Activated T-cell treated with anti-CD3 and anti-CD28 coated beads, Interleukin-2, amount 50 U/mL, for 4 hours (primary cell): Measurements from ENCODE around the gene PRKAG2. TPM values are rescaled to one million over a fixed set of nuclear protein-coding genes. Genes with fewer than 3 reads are reported as not detected.
"Not testable (repeated sequence)": the region's sequence is repeated elsewhere in the genome, so short reads cannot be mapped to it uniquely, and the experiment has no call there.

Experiments
- ATAC-seq, 2 donors: fragments of 200-7000 bp; cut with Tn5 transposase; one replicate each; pipeline ENCODE4 v1.10.0; 2021
- DNase-seq: peaks from one replicate; pipeline ENCODE4 v3.0.0-alpha.2; 2020
- H3K27me3 Mint-ChIP-seq: one replicate; pipeline ENCODE4 v1.8.0; 2021; ENCODE audit warnings: low read depth, mixed read lengths
- H3K36me3 Mint-ChIP-seq: one replicate; pipeline ENCODE4 v1.8.0; 2022; ENCODE audit warnings: mixed read lengths; ENCODE audit not compliant: insufficient read depth
- H3K4me1 Mint-ChIP-seq: one replicate; pipeline ENCODE4 v1.8.0; 2021; ENCODE audit warnings: low read depth, mixed read lengths
- H3K4me3 Mint-ChIP-seq: one replicate; pipeline ENCODE4 v1.8.0; 2021; ENCODE audit warnings: mild to moderate bottlenecking, moderate library complexity, mixed read lengths
- H3K9me3 Mint-ChIP-seq: one replicate; pipeline ENCODE4 v1.8.0; 2021; ENCODE audit warnings: mixed read lengths
- total RNA-seq, 3 donors: library from RNA; stranded (reverse); gene quantifications; one replicate each; pipeline ENCODE4 v1.2.1, GENCODE V29; 2021

PRKAG2 gene
- total RNA-seq, 3 donors from 2014 or later, result 28.6 to 31.5 (median 29.3) TPM

GRCh38 chr7:151803841-151804240 lies 73.1 kb downstream of the PRKAG2 start:
- DNase-seq, result no peak
- peaks cover 3% of the 10 kb centered on the region for H3K36me3 Mint-ChIP-seq
- no peak overlapping the region for H3K4me3 Mint-ChIP-seq
- H3K4me1 Mint-ChIP-seq, result no peaks in the 10 kb centered on the region
- ATAC-seq, result no peak
- H3K9me3 Mint-ChIP-seq, result no peaks in the 10 kb centered on the region
- no peaks in the 10 kb centered on the region for H3K27me3 Mint-ChIP-seq

- H3K27me3 Mint-ChIP-seq, result no peaks in the 10 kb centered on the region
- ATAC-seq, result no peak
- H3K36me3 Mint-ChIP-seq, result peaks cover 3% of the 10 kb centered on the region
- no peak overlapping the region for H3K4me3 Mint-ChIP-seq
- no peak for DNase-seq
- peaks cover 3% of the 10 kb centered on the region for H3K4me1 Mint-ChIP-seq
- no peaks in the 10 kb centered on the region for H3K9me3 Mint-ChIP-seq
Observed at GRCh38 chr7:151802469-151802846, 74.5 kb downstream of the PRKAG2 start.

- peaks cover 4% of the 10 kb centered on the region for H3K4me1 Mint-ChIP-seq
- no peaks in the 10 kb centered on the region for H3K9me3 Mint-ChIP-seq
- peaks cover 3% of the 10 kb centered on the region for H3K36me3 Mint-ChIP-seq
- H3K27me3 Mint-ChIP-seq, result no peaks in the 10 kb centered on the region
- ATAC-seq (no peak), DNase-seq (no peak)
- no peak overlapping the region for H3K4me3 Mint-ChIP-seq
Observed at GRCh38 chr7:151801782-151802468, 75.0 kb downstream of the PRKAG2 start.

GRCh38 chr7:151801291-151801690 lies 75.6 kb downstream of the PRKAG2 start:
- DNase-seq, result no peak
- Mint-ChIP-seq H3K9me3 (no peaks in the 10 kb centered on the region), H3K27me3 (no peaks in the 10 kb centered on the region), H3K4me3 (no peak overlapping the region), H3K4me1 (peaks cover 10% of the 10 kb centered on the region), H3K36me3 (peaks cover 3% of the 10 kb centered on the region)
- ATAC-seq, result no peak

GRCh38 chr7:151800861-151801260 lies 76.1 kb downstream of the PRKAG2 start:
- peaks cover 3% of the 10 kb centered on the region for H3K36me3 Mint-ChIP-seq
- ATAC-seq (no peak), DNase-seq (no peak)
- peaks cover 14% of the 10 kb centered on the region for H3K4me1 Mint-ChIP-seq
- no peak overlapping the region for H3K4me3 Mint-ChIP-seq
- no peaks in the 10 kb centered on the region for H3K27me3 Mint-ChIP-seq
- H3K9me3 Mint-ChIP-seq, result no peaks in the 10 kb centered on the region

- Mint-ChIP-seq H3K9me3 (no peaks in the 10 kb centered on the region), H3K4me1 (peaks cover 17% of the 10 kb centered on the region), H3K4me3 (no peak overlapping the region), H3K36me3 (peaks cover 3% of the 10 kb centered on the region), H3K27me3 (no peaks in the 10 kb centered on the region)
- ATAC-seq (no peak), DNase-seq (no peak)
Observed at GRCh38 chr7:151800391-151800790, 76.5 kb downstream of the PRKAG2 start.

- H3K27me3 Mint-ChIP-seq, result no peaks in the 10 kb centered on the region
- no peaks in the 10 kb centered on the region for H3K36me3 Mint-ChIP-seq
- H3K9me3 Mint-ChIP-seq, result no peaks in the 10 kb centered on the region
- DNase-seq (no peak), ATAC-seq (no peak)
- no peak overlapping the region for H3K4me3 Mint-ChIP-seq
- H3K4me1 Mint-ChIP-seq, result peaks cover 23% of the 10 kb centered on the region
Observed at GRCh38 chr7:151799506-151799905, 77.4 kb downstream of the PRKAG2 start.

- H3K36me3 Mint-ChIP-seq, result no peaks in the 10 kb centered on the region
- ATAC-seq (no peak), DNase-seq (no peak)
- peaks cover 28% of the 10 kb centered on the region for H3K4me1 Mint-ChIP-seq
- H3K27me3 Mint-ChIP-seq, result no peaks in the 10 kb centered on the region
- H3K9me3 Mint-ChIP-seq, result no peaks in the 10 kb centered on the region
- no peak overlapping the region for H3K4me3 Mint-ChIP-seq
Observed at GRCh38 chr7:151798851-151799448, 78.0 kb downstream of the PRKAG2 start.

- not testable (repeated sequence) for H3K27me3 Mint-ChIP-seq, H3K4me3 Mint-ChIP-seq, H3K36me3 Mint-ChIP-seq, H3K9me3 Mint-ChIP-seq, ATAC-seq, DNase-seq
- peaks cover 28% of the 10 kb centered on the region for H3K4me1 Mint-ChIP-seq
Observed at GRCh38 chr7:151797667-151798307, 79.1 kb downstream of the PRKAG2 start.

- no peaks in the 10 kb centered on the region for H3K9me3 Mint-ChIP-seq
- H3K4me1 Mint-ChIP-seq, result peaks cover 28% of the 10 kb centered on the region
- H3K36me3 Mint-ChIP-seq, result no peaks in the 10 kb centered on the region
- H3K27me3 Mint-ChIP-seq, result no peaks in the 10 kb centered on the region
- DNase-seq (no peak), ATAC-seq (no peak)
- no peak overlapping the region for H3K4me3 Mint-ChIP-seq
Observed at GRCh38 chr7:151796871-151797537, 79.9 kb downstream of the PRKAG2 start.

GRCh38 chr7:151796091-151796870 lies 80.6 kb downstream of the PRKAG2 start:
- ATAC-seq (no peak), DNase-seq (no peak)
- Mint-ChIP-seq H3K4me1 (peaks cover 29% of the 10 kb centered on the region), H3K9me3 (no peaks in the 10 kb centered on the region), H3K4me3 (no peak overlapping the region), H3K36me3 (peaks cover 1% of the 10 kb centered on the region), H3K27me3 (no peaks in the 10 kb centered on the region)

- Mint-ChIP-seq H3K9me3 (no peaks in the 10 kb centered on the region), H3K4me3 (no peak overlapping the region), H3K4me1 (peaks cover 29% of the 10 kb centered on the region), H3K27me3 (no peaks in the 10 kb centered on the region), H3K36me3 (peaks cover 1% of the 10 kb centered on the region)
- ATAC-seq, result peak; percentile 89 to 93
- DNase-seq, result peak; percentile 66
Observed at GRCh38 chr7:151795168-151795811, 81.6 kb downstream of the PRKAG2 start.

- ATAC-seq, result peak in 1 of 2 donors; percentile 4
- Mint-ChIP-seq H3K36me3 (peaks cover 1% of the 10 kb centered on the region), H3K4me1 (peaks cover 33% of the 10 kb centered on the region), H3K9me3 (no peaks in the 10 kb centered on the region), H3K4me3 (no peak overlapping the region), H3K27me3 (no peaks in the 10 kb centered on the region)
- DNase-seq, result no peak
Observed at GRCh38 chr7:151794508-151795167, 82.3 kb downstream of the PRKAG2 start.
